Brain microvascular endothelial cell (primary cell): ENCODE results near the gene GHDC.

Experiments used
- DNase-seq: peaks from one replicate; pipeline ENCODE4 v3.0.0-alpha.2; 2020
- H3K27ac ChIP-seq: fragments of 250-450 bp; sonication (Bioruptor Pico); 2 replicates; pipeline ENCODE4 v1.5.1; 2020; ENCODE audit warnings: mild to moderate bottlenecking, moderate library complexity
- H3K27me3 ChIP-seq: fragments of 250-450 bp; sonication (Bioruptor Pico); replicated peaks from 2 replicates; pipeline ENCODE4 v1.5.1; 2020; ENCODE audit warnings: mild to moderate bottlenecking
- H3K36me3 ChIP-seq: fragments of 250-450 bp; sonication (Bioruptor Pico); replicated peaks from 2 replicates; pipeline ENCODE4 v1.5.1; 2020; ENCODE audit warnings: mild to moderate bottlenecking
- H3K4me3 ChIP-seq: 2 replicates; pipeline ENCODE4 v1.5.1; 2011; ENCODE audit warnings: low read depth, mild to moderate bottlenecking, control low read depth, low read length, moderate library complexity
- CTCF ChIP-seq: IDR thresholded peaks from 2 replicates; pipeline ENCODE4 v1.5.1; 2011; ENCODE audit warnings: low read depth, mild to moderate bottlenecking, moderate library complexity, low read length, control low read depth, inconsistent platforms; ENCODE audit errors: missing control alignments
- in situ Hi-C: cut with HindIII; loops from 2 replicates; pipeline ENCODE4 v1.10.0; 2017; ENCODE audit warnings: low sequenced_read_pairs, low pct_ligation_motif_present

The GHDC gene

GRCh38 chr17:42185621-42185930 lies 8.7 kb downstream of the GHDC start:
- H3K27ac ChIP-seq: no peak overlapping the region
- no peaks in the 10 kb centered on the region for H3K36me3 ChIP-seq
- peaks cover 10% of the 10 kb centered on the region for H3K27me3 ChIP-seq
- no peak overlapping the region for H3K4me3 ChIP-seq
- in situ Hi-C loops: no loop called here
- no peak for TF ChIP-seq CTCF
- DNase-seq: no peak

- DNase-seq: no peak
- peak within 1 kb of the TSS; percentile 38 for H3K4me3 ChIP-seq
- TF ChIP-seq CTCF: no peak
- H3K27me3 ChIP-seq: peaks cover 15% of the 10 kb centered on the region
- in situ Hi-C loops: no loop called here
- no peaks in the 10 kb centered on the region for H3K36me3 ChIP-seq
- H3K27ac ChIP-seq: no peak within 1 kb of the TSS
Observed at GRCh38 chr17:42184713-42185620, 9.3 kb downstream of the GHDC start, which contains the start of gene HCRT. Gene HCRT, minus strand, starts transcription at chr17:42185452. Its CDS starts 87 bp downstream, at chr17:42185365.

- peak; percentile 23 for DNase-seq
Observed at GRCh38 chr17:42183741-42184711, 10.3 kb downstream of the GHDC start.

GRCh38 chr17:42182927-42183734 lies 11.2 kb downstream of the GHDC start:
- H3K27me3 ChIP-seq: peaks cover 22% of the 10 kb centered on the region
- H3K4me3 ChIP-seq: no peak overlapping the region
- DNase-seq: peak; percentile 9
- H3K36me3 ChIP-seq: no peaks in the 10 kb centered on the region
- H3K27ac ChIP-seq: no peak overlapping the region
- no peak for TF ChIP-seq CTCF
- in situ Hi-C loops: no loop called here

More at GRCh38 chr17:42183741-42184711, 10.3 kb downstream of the GHDC start:
- Histone ChIP-seq H3K27me3 (peaks cover 20% of the 10 kb centered on the region), H3K4me3 (peak overlapping the region; percentile 63), H3K36me3 (no peaks in the 10 kb centered on the region), H3K27ac (no peak overlapping the region)
- in situ Hi-C loops: no loop called here
- TF ChIP-seq CTCF: peak; percentile 61

- no peak overlapping the region for H3K4me3 ChIP-seq
- in situ Hi-C loops: no loop called here
Observed at GRCh38 chr17:42181851-42182207, 12.5 kb downstream of the GHDC start.

More at GRCh38 chr17:42181851-42182207, 12.5 kb downstream of the GHDC start:
- DNase-seq: no peak
- Histone ChIP-seq H3K36me3 (no peaks in the 10 kb centered on the region), H3K27me3 (peaks cover 22% of the 10 kb centered on the region), H3K27ac (no peak overlapping the region)
- no peak for TF ChIP-seq CTCF
